Immature natural killer cell (primary cell): ENCODE results near the gene C17orf67. TPM values are rescaled to one million over a fixed set of nuclear protein-coding genes. Genes with fewer than 3 reads are reported as not detected.

Experiments
- DNase-seq, 3 donors: peaks; one replicate each; pipeline ENCODE4 v3.0.0; 2022; ENCODE audit warnings: mixed read lengths in 1 of 3
- H3K27ac Mint-ChIP-seq, 6 donors: one replicate each; pipeline ENCODE4 v1.8.0; 2020; ENCODE audit warnings: mixed read lengths in 6 of 6, mild to moderate bottlenecking in 5 of 6, inconsistent platforms in 4 of 6, moderate library complexity in 3 of 6
- H3K27me3 Mint-ChIP-seq, 3 donors: one replicate each; pipeline ENCODE4 v1.8.0; 2020 to 2021; ENCODE audit warnings: low read depth in 3 of 3, mild to moderate bottlenecking in 3 of 3, mixed read lengths in 3 of 3, moderate library complexity in 3 of 3, inconsistent platforms in 1 of 3
- H3K36me3 Mint-ChIP-seq, 3 donors: one replicate each; pipeline ENCODE4 v1.8.0; 2020; ENCODE audit warnings: mixed read lengths in 3 of 3, inconsistent platforms in 2 of 3, mild to moderate bottlenecking in 2 of 3
- H3K4me1 Mint-ChIP-seq, 2 donors: one replicate each; pipeline ENCODE4 v1.8.0; 2020; ENCODE audit warnings: inconsistent platforms in 2 of 2, mild to moderate bottlenecking in 2 of 2, mixed read lengths in 2 of 2, moderate library complexity in 1 of 2
- H3K4me3 Mint-ChIP-seq, 5 donors: one replicate each; pipeline ENCODE4 v1.8.0; 2020; ENCODE audit warnings: mild to moderate bottlenecking in 5 of 5, mixed read lengths in 5 of 5, inconsistent platforms in 3 of 5, moderate library complexity in 3 of 5
- H3K9me3 Mint-ChIP-seq, 6 donors: one replicate each; pipeline ENCODE4 v1.8.0; 2020; ENCODE audit warnings: mild to moderate bottlenecking in 6 of 6, mixed read lengths in 6 of 6, inconsistent platforms in 4 of 6, moderate library complexity in 3 of 6
- polyA plus RNA-seq, 3 donors: library from polyadenylated mRNA; unstranded; fragments of 300-500 nt; fragmentation: Illumina TruSeq; gene quantifications; one replicate each; pipeline ENCODE4 v1.2.3, GENCODE V29; 2021

C17orf67 gene
- polyA plus RNA-seq, 3 donors from 2014 or later, result 0.68 to 1.7 (median 0.83) TPM

DNA sequence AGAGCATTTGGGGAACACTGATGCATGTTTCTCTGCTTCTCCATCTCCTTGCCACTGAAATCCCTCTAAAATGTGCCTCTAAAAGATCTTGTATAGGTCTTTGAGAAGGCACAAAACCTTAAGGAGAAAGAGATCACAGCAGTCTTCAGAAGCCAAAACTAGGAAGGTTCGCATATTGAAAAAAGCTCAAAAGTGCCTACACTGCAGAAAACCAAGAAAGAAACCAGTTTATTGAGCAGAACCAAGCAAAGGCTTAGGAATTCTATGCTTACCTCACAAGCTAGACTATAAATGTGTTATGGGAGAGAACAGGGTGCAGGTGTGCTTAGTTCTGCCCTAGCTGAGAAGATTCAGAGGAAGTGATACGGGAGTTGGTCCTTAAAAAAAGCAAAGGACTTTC lies 16.9 kb upstream of the C17orf67 start:
- Mint-ChIP-seq H3K9me3 (no peaks in the 10 kb centered on the region), H3K4me1 (peaks cover 0 to 2% of the 10 kb centered on the region in 2 donors), H3K27ac (peak overlapping the region in 1 of 6 donors; percentile 25), H3K4me3 (no peak overlapping the region), H3K36me3 (peaks cover 41 to 56% (median 42%) of the 10 kb centered on the region in 3 donors), H3K27me3 (no peaks in the 10 kb centered on the region)
- DNase-seq, result no peak

DNA sequence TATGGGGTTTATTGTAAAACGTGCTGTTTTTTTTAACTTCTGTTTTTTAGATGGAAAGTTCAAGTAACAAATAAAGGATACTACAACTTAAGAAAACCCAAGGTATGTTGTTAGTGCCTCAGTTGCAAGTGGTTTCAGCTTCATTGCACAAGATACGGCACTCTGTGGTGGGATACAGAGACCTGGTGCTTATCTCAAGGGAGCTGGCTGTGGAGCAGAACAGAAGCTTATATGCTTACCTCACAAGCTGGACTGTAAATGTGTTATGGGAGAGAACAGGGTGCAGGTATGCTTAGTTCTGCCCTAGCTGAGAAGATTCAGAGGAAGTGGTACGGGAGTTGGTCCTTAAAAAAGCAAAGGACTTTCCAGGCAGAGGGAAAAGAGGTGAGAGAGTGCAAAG lies 15.4 kb upstream of the C17orf67 start:
- H3K4me1 Mint-ChIP-seq, result peaks cover 0 to 2% of the 10 kb centered on the region in 2 donors
- H3K27ac Mint-ChIP-seq, result no peak overlapping the region
- H3K27me3 Mint-ChIP-seq, result no peaks in the 10 kb centered on the region
- peaks cover 38 to 53% (median 40%) of the 10 kb centered on the region in 3 donors for H3K36me3 Mint-ChIP-seq
- H3K4me3 Mint-ChIP-seq, result no peak overlapping the region
- no peaks in the 10 kb centered on the region for H3K9me3 Mint-ChIP-seq
- no peak for DNase-seq

DNA sequence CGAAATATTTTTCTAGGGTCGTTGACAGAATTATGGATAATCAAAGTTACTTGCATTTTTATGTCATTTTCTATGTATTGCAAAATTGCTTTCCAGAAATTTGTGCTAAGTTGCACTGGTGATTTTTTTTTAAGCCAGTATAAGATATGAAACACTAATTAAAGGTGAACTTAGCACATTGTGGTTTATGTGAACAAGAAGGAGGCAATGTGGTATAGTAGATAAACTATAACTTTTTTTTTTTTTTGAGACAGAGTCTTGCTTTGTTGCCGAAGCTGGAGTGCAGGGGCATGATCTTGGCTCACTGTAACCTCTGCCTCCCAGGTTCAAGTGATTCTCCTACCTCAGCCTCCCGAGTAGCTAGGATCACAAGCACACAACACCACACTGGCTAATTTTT lies 13.4 kb upstream of the C17orf67 start:
- Mint-ChIP-seq H3K36me3 (peaks cover 38 to 52% (median 41%) of the 10 kb centered on the region in 3 donors), H3K9me3 (no peaks in the 10 kb centered on the region), H3K4me3 (no peak overlapping the region), H3K27me3 (no peaks in the 10 kb centered on the region), H3K4me1 (no peaks in the 10 kb centered on the region), H3K27ac (no peak overlapping the region)
- no peak for DNase-seq

DNA sequence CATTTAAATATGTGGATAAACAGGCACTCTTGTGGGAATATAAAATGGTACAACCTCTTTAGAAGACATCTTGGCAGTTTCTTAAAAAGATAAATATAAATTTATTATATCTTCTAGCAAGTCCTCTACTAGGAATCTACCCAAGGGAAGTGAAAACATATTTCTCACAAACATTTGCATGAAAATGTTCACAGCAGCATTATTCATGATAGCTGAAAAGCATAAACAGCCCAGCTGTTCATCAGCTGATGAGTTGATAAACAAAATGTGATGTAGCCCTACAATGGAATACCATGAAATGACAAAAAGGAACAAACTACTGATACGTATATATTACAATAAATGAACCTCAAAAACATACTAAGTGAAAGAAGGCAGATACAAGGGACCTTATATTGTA lies 12.2 kb upstream of the C17orf67 start:
- no peak overlapping the region for H3K27ac Mint-ChIP-seq
- H3K9me3 Mint-ChIP-seq, result no peaks in the 10 kb centered on the region
- peaks cover 30 to 43% (median 31%) of the 10 kb centered on the region in 3 donors for H3K36me3 Mint-ChIP-seq
- no peak for DNase-seq
- H3K27me3 Mint-ChIP-seq, result no peaks in the 10 kb centered on the region
- H3K4me3 Mint-ChIP-seq, result no peak overlapping the region
- no peaks in the 10 kb centered on the region for H3K4me1 Mint-ChIP-seq

DNA sequence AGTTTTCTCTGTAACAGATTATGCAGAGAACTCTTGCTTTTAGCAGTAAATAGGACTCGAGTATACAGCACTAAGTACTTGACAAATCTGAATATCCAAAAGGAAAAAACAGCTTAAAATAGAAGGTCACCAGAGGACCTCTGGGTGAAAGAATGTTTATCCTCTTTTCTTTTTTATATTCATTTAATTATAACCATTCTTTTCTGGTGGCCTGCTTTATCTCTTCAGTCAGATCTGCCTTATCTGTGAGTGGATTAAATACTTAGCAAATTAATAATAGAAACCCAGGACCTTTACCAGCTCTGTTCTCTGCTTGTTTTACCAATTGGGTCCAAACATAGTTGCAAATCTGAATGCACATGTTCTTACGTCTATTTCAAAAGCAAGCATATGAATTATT lies 8.9 kb upstream of the C17orf67 start:
- no peaks in the 10 kb centered on the region for H3K27me3 Mint-ChIP-seq
- H3K4me3 Mint-ChIP-seq, result no peak overlapping the region
- no peak overlapping the region for H3K27ac Mint-ChIP-seq
- H3K36me3 Mint-ChIP-seq, result peaks cover 9 to 15% (median 13%) of the 10 kb centered on the region in 3 donors
- peaks cover 0 to under 1% of the 10 kb centered on the region in 2 donors for H3K4me1 Mint-ChIP-seq
- DNase-seq, result no peak
- no peaks in the 10 kb centered on the region for H3K9me3 Mint-ChIP-seq

DNA sequence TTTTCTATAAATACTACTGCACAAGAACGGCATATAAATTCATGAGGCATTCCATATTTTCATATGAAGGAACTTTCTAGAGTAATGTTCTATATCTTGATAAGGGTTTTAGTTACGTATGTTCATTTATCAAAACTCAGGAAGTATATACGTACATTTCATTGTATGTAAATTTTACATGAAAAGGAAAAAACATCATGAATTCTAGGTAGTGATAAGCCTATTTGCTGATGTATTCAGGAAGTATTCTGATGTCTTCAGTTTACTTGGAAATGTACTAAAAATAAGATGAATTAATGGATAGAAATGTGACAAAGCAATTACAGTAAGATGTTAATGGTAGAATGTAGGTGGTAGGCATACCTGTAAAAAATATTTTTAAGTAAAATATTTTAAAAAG lies 5.0 kb upstream of the C17orf67 start:
- Mint-ChIP-seq H3K27ac (no peak overlapping the region), H3K36me3 (peaks cover 3 to 12% (median 8%) of the 10 kb centered on the region in 3 donors), H3K27me3 (peaks cover 0 to 6% (median 5%) of the 10 kb centered on the region in 3 donors), H3K4me3 (no peak overlapping the region), H3K9me3 (no peaks in the 10 kb centered on the region), H3K4me1 (peaks cover 14 to 21% of the 10 kb centered on the region in 2 donors)
- no peak for DNase-seq

DNA sequence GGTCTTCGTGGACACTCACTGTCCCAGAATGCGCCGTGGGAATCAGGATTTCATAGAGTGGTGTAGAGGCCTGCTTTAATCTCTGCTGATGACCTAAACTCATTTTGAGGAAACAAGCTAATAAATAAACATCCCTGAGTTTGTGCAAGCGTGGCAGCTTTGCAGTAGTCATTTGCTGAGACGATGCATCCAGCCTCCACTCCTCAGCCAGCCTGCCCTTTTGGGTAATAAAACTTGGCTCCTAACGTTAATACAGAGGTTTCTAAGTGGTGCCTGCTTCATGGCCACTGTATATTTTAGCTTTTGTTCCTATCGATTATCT lies 1.5 kb upstream of the C17orf67 start:
- Mint-ChIP-seq H3K4me1 (peaks cover 29 to 46% of the 10 kb centered on the region in 2 donors), H3K9me3 (no peaks in the 10 kb centered on the region), H3K27ac (peak overlapping the region; percentile 83 to 95 (median 91)), H3K4me3 (peak overlapping the region; percentile 89 to 97 (median 94)), H3K27me3 (peaks cover 0 to 8% (median 5%) of the 10 kb centered on the region in 3 donors), H3K36me3 (peaks cover 3 to 15% (median 8%) of the 10 kb centered on the region in 3 donors)
- DNase-seq, result no peak

DNA sequence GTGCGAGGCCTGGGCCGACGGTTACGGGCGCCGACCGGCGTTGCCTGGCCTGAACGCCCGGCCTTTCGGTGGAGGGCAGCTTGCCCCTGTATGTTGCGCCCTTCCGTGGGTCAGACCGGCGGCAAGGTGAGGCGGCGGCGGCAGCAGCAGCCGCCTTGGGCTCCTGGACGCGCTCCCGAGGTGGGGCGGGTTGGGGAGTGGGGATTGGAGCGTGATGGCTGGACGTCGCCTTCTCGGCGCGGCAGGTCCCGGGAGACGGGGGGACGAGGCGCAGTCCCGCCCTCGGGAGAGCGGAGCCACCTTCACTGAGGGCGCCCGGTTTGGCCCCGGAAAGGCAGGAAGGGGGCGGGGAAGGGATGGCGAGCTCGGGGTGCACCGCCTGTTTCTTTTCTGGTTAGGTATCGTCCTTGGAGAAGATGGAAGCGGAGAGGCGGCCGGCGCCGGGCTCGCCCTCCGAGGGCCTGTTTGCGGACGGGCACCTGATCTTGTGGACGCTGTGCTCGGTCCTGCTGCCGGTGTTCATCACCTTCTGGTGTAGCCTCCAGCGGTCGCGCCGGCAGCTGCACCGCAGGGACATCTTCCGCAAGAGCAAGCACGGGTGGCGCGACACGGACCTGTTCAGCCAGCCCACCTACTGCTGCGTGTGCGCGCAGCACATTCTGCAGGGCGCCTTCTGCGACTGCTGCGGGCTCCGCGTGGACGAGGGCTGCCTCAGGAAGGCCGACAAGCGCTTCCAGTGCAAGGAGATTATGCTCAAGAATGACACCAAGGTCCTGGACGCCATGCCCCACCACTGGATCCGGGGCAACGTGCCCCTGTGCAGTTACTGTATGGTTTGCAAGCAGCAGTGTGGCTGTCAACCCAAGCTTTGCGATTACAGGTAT lies 902 bp upstream of the C17orf67 start:
- DNase-seq, result peak; percentile 66 to 71 (median 66)
- Mint-ChIP-seq H3K27me3 (peaks cover 0 to 8% (median 5%) of the 10 kb centered on the region in 3 donors), H3K36me3 (peaks cover 3 to 15% (median 11%) of the 10 kb centered on the region in 3 donors), H3K9me3 (no peaks in the 10 kb centered on the region), H3K4me1 (peaks cover 29 to 46% of the 10 kb centered on the region in 2 donors), H3K27ac (peak overlapping the region; percentile 83 to 95 (median 91)), H3K4me3 (peak overlapping the region; percentile 89 to 97 (median 94))

DNA sequence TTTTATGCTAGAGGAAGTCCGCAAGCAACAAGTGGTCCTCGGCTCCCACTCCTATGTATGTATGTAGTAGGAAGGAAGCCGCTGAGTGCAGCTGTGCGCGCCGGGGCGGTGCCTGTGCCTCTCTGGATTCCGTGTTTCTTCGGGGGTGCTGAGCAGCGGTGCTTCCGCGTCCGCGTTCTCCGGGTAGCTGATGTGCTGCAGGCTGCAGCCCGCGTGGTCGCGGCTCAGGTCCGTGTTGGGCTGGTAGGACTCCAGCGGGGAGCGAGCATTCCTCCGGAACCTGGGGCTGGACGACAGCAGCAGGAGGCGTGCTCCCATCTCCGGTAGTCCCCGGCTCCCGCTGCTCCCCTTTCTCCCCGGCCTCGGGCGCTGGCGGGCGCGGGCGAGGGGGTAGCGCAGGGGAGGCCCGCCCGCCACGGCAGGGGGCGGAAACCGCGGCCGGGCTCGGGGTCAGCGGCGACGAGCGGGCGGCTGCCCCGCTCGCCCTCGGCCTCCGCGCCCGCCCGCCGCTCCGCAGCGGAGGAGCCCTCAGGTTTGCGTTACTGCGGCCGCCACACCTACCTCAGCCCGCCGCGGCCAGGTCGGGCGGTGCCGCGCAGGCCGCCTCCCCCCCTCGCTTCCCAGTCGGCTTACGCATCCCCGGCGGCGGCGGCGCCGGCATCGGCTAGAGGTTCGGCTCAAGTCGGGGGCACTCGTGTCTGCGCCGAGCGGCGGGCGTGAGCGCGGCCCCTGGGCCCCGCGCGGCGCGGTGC lies 487 bp downstream of the C17orf67 start:
- peak overlapping the region; percentile 82 to 93 (median 88) for H3K4me3 Mint-ChIP-seq
- peaks cover 0 to 8% (median 5%) of the 10 kb centered on the region in 3 donors for H3K27me3 Mint-ChIP-seq
- DNase-seq, result peak; percentile 57 to 63 (median 59)
- H3K27ac Mint-ChIP-seq, result peak overlapping the region; percentile 83 to 94 (median 88)
- peaks cover 29 to 46% of the 10 kb centered on the region in 2 donors for H3K4me1 Mint-ChIP-seq
- H3K36me3 Mint-ChIP-seq, result peaks cover 0 to 15% (median 13%) of the 10 kb centered on the region in 3 donors
- no peaks in the 10 kb centered on the region for H3K9me3 Mint-ChIP-seq

DNA sequence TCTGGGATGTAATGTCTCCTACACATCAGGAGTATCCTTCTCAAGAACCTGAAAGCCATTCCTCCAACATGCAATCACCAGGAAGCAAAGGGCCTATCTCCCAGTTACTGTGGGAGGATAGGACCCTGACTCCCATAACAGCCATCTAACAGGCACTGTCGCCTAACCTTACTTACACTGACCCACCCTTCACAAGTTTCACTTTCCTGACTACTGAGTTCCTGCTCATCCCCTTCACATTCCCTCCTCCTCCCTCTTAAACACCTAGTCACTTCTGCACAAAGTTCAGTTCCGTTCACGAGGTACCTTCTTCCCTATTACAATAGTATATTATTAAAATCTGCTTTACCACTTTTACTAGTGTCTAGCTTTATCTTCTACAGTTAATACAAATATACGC lies 1.3 kb downstream of the C17orf67 start:
- peaks cover 0 to 13% (median 11%) of the 10 kb centered on the region in 3 donors for H3K36me3 Mint-ChIP-seq
- DNase-seq, result no peak
- peaks cover 0 to 8% (median 5%) of the 10 kb centered on the region in 3 donors for H3K27me3 Mint-ChIP-seq
- peaks cover 29 to 44% of the 10 kb centered on the region in 2 donors for H3K4me1 Mint-ChIP-seq
- peak overlapping the region; percentile 58 to 94 (median 80) for H3K27ac Mint-ChIP-seq
- peak overlapping the region; percentile 82 to 93 (median 88) for H3K4me3 Mint-ChIP-seq
- H3K9me3 Mint-ChIP-seq, result no peaks in the 10 kb centered on the region

DNA sequence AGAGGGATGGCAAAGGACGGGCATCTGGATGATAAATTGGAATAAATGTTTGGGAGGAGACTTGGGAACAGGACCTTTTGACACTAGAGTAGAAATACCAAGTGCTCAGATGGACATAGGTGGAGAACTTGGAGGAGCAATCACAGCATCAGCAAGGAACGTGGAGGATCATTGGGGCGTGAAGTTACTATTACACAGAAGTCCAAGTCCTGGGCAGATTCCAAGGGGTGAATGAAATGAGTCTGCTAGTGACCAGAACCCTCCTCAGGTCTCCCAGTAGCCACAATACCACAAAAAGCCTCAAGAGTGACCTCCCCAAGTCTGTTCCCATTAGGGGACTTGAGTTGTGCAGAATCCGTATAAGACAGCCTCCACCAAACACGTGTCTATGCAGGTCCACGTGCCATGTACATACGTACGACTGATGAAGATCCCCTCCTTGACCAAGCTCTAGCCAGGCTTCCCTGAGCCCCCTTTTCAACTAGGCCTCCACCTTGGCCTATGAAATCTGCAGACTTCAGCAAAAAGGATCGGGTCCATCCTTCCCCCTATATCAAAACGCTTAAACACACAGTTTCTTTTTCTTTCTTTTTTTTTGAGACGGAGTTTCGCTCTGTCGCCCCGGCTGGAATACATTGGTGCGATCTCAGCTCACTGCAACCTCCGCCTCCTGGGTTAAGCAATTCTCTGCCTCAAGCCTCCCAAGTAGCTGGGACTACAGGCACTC lies 2.2 kb downstream of the C17orf67 start:
- Mint-ChIP-seq H3K9me3 (no peaks in the 10 kb centered on the region), H3K36me3 (peaks cover 0 to 9% (median 4%) of the 10 kb centered on the region in 3 donors), H3K27ac (peak overlapping the region in 1 of 6 donors; percentile 34), H3K4me3 (peak overlapping the region in 4 of 5 donors; percentile 21 to 46 (median 40)), H3K4me1 (peaks cover 25 to 35% of the 10 kb centered on the region in 2 donors), H3K27me3 (peaks cover 0 to 7% (median 5%) of the 10 kb centered on the region in 3 donors)
- no peak for DNase-seq

DNA sequence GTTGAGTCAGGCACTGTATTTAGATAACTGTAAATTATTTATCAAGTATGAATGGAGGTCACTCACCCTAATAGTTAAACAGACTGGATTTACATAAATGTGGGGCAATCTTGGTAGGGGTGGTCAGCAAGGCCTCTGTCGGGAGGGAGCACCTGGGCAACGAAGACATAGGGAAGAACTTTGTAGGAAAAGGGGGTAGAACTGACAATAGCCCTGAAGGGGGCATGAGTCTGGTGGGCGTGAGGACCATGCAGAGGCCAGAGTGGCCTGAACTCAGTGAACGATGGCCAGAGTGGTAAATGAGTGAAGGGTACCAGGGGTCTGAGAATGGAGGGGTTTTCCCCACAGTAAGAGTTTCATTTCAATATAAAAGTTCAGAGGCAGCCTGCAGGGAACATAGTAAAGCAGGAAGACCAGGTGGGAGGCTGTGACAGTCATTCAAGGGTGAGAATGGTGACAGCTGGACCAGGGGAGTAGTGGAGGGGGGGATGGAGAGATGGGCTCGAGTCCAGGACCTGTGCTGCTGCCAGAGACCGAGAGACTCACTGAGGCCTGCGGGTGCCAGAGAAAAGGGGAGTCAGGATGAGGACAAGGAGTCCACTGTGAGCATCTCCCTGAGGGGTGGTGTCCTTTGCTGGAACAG lies 2.9 kb downstream of the C17orf67 start:
- Mint-ChIP-seq H3K27ac (peak overlapping the region in 1 of 6 donors; percentile 3), H3K4me1 (peaks cover 24 to 32% of the 10 kb centered on the region in 2 donors), H3K4me3 (peak overlapping the region in 3 of 5 donors; percentile 7 to 46 (median 21))

More for the DNA sequence above, 2.9 kb downstream of the C17orf67 start:
- Mint-ChIP-seq H3K36me3 (peaks cover 0 to 5% (median 4%) of the 10 kb centered on the region in 3 donors), H3K9me3 (no peaks in the 10 kb centered on the region), H3K27me3 (peaks cover 0 to 7% (median 5%) of the 10 kb centered on the region in 3 donors)
- DNase-seq, result no peak
